Stimulated activated naive CD8-positive, alpha-beta T cell treated with anti-CD3 and anti-CD28 coated beads, Interleukin-15, Interleukin-2, amounts not matched to agents 100 ng/mL and 50 ng/mL, for 24 hours (primary cell): ENCODE measurements around the gene SLC13A1.
A peak's percentile ranks its signal among the peaks of the same experiment; 100 is the strongest.
"Not testable (repeated sequence)": the region's sequence is repeated elsewhere in the genome, so short reads cannot be mapped to it uniquely, and the experiment has no call there.

Experiments
- H3K27ac Mint-ChIP-seq: one replicate; pipeline ENCODE4 v1.8.0; 2021; ENCODE audit warnings: mild to moderate bottlenecking, mixed read lengths
- H3K27me3 Mint-ChIP-seq: one replicate; pipeline ENCODE4 v1.8.0; 2021; ENCODE audit warnings: mixed read lengths
- H3K36me3 Mint-ChIP-seq: one replicate; pipeline ENCODE4 v1.8.0; 2021; ENCODE audit warnings: low read depth, mixed read lengths
- H3K4me1 Mint-ChIP-seq: one replicate; pipeline ENCODE4 v1.8.0; 2021; ENCODE audit warnings: low read depth, mixed read lengths
- H3K4me3 Mint-ChIP-seq: one replicate; pipeline ENCODE4 v1.8.0; 2021; ENCODE audit warnings: mild to moderate bottlenecking, mixed read lengths
- H3K9me3 Mint-ChIP-seq: one replicate; pipeline ENCODE4 v1.8.0; 2021; ENCODE audit warnings: mixed read lengths

Gene SLC13A1

GRCh38 chr7:123199883-123200282, at the start of gene SLC13A1:
SLC13A1 (minus strand) TSS chr7:123199969; CDS start chr7:123199946, 23 bp downstream.
- H3K27me3 Mint-ChIP-seq: no peaks in the 10 kb centered on the region
- no peak within 1 kb of the TSS for H3K4me3 Mint-ChIP-seq

GRCh38 chr7:123244768-123245167, 45.0 kb upstream of the SLC13A1 start:
- Mint-ChIP-seq H3K4me1 (no peaks in the 10 kb centered on the region), H3K27ac (no peak overlapping the region), H3K4me3 (no peak overlapping the region), H3K36me3 (no peaks in the 10 kb centered on the region), H3K9me3 (no peaks in the 10 kb centered on the region), H3K27me3 (no peaks in the 10 kb centered on the region)

More at GRCh38 chr7:123199883-123200282, at the start of gene SLC13A1:
- peak within 1 kb of the TSS; percentile 33 for H3K27ac Mint-ChIP-seq
- no peaks in the 10 kb centered on the region for H3K36me3 Mint-ChIP-seq
- H3K9me3 Mint-ChIP-seq: no peaks in the 10 kb centered on the region
- no peaks in the 10 kb centered on the region for H3K4me1 Mint-ChIP-seq

GRCh38 chr7:123242467-123243092, 42.8 kb upstream of the SLC13A1 start:
- Mint-ChIP-seq H3K4me1 (no peaks in the 10 kb centered on the region), H3K27ac (no peak overlapping the region), H3K36me3 (no peaks in the 10 kb centered on the region), H3K27me3 (no peaks in the 10 kb centered on the region), H3K9me3 (no peaks in the 10 kb centered on the region), H3K4me3 (no peak overlapping the region)

GRCh38 chr7:123241809-123242208, 42.0 kb upstream of the SLC13A1 start:
- Mint-ChIP-seq H3K27me3 (no peaks in the 10 kb centered on the region), H3K4me3 (no peak overlapping the region), H3K27ac (no peak overlapping the region), H3K9me3 (no peaks in the 10 kb centered on the region), H3K4me1 (no peaks in the 10 kb centered on the region), H3K36me3 (no peaks in the 10 kb centered on the region)

- no peak overlapping the region for H3K4me3 Mint-ChIP-seq
- H3K4me1 Mint-ChIP-seq: no peaks in the 10 kb centered on the region
- H3K36me3 Mint-ChIP-seq: no peaks in the 10 kb centered on the region
- H3K27ac Mint-ChIP-seq: no peak overlapping the region
- H3K27me3 Mint-ChIP-seq: no peaks in the 10 kb centered on the region
- H3K9me3 Mint-ChIP-seq: no peaks in the 10 kb centered on the region
These were observed 31.5 kb upstream of the SLC13A1 start for GRCh38 chr7:123231021-123232000.

- H3K27ac Mint-ChIP-seq: no peak overlapping the region
- peaks cover under 1% of the 10 kb centered on the region for H3K9me3 Mint-ChIP-seq
- H3K36me3 Mint-ChIP-seq: no peaks in the 10 kb centered on the region
- no peak overlapping the region for H3K4me3 Mint-ChIP-seq
- no peaks in the 10 kb centered on the region for H3K27me3 Mint-ChIP-seq
- H3K4me1 Mint-ChIP-seq: no peaks in the 10 kb centered on the region
These were observed 30.8 kb upstream of the SLC13A1 start for GRCh38 chr7:123230603-123231002.

- no peaks in the 10 kb centered on the region for H3K36me3 Mint-ChIP-seq
- H3K27me3 Mint-ChIP-seq: no peaks in the 10 kb centered on the region
- H3K4me1 Mint-ChIP-seq: no peaks in the 10 kb centered on the region
- H3K9me3 Mint-ChIP-seq: peaks cover 5% of the 10 kb centered on the region
- H3K4me3 Mint-ChIP-seq: no peak overlapping the region
- no peak overlapping the region for H3K27ac Mint-ChIP-seq
These were observed 30.4 kb upstream of the SLC13A1 start for GRCh38 chr7:123230147-123230546.

GRCh38 chr7:123229426-123229825, 29.7 kb upstream of the SLC13A1 start:
- no peak overlapping the region for H3K27ac Mint-ChIP-seq
- H3K9me3 Mint-ChIP-seq: peaks cover 6% of the 10 kb centered on the region
- H3K27me3 Mint-ChIP-seq: no peaks in the 10 kb centered on the region
- no peaks in the 10 kb centered on the region for H3K4me1 Mint-ChIP-seq
- H3K4me3 Mint-ChIP-seq: no peak overlapping the region
- H3K36me3 Mint-ChIP-seq: no peaks in the 10 kb centered on the region

GRCh38 chr7:123227666-123228065, 27.9 kb upstream of the SLC13A1 start:
- not testable (repeated sequence) for H3K36me3 Mint-ChIP-seq, H3K4me1 Mint-ChIP-seq, H3K27me3 Mint-ChIP-seq, H3K4me3 Mint-ChIP-seq, H3K27ac Mint-ChIP-seq
- H3K9me3 Mint-ChIP-seq: peaks cover 16% of the 10 kb centered on the region

- H3K27ac Mint-ChIP-seq: no peak overlapping the region
- no peaks in the 10 kb centered on the region for H3K4me1 Mint-ChIP-seq
- no peaks in the 10 kb centered on the region for H3K36me3 Mint-ChIP-seq
- no peaks in the 10 kb centered on the region for H3K27me3 Mint-ChIP-seq
- no peak overlapping the region for H3K4me3 Mint-ChIP-seq
- H3K9me3 Mint-ChIP-seq: peaks cover 24% of the 10 kb centered on the region
These were observed 20.6 kb upstream of the SLC13A1 start for GRCh38 chr7:123220396-123220795.

GRCh38 chr7:123218866-123219265, 19.1 kb upstream of the SLC13A1 start:
- Mint-ChIP-seq H3K4me1 (no peaks in the 10 kb centered on the region), H3K36me3 (no peaks in the 10 kb centered on the region), H3K27ac (no peak overlapping the region), H3K27me3 (no peaks in the 10 kb centered on the region), H3K9me3 (peaks cover 26% of the 10 kb centered on the region), H3K4me3 (no peak overlapping the region)

- Mint-ChIP-seq H3K27ac (no peak overlapping the region), H3K4me1 (no peaks in the 10 kb centered on the region), H3K4me3 (no peak overlapping the region), H3K9me3 (peaks cover 16% of the 10 kb centered on the region), H3K36me3 (no peaks in the 10 kb centered on the region), H3K27me3 (no peaks in the 10 kb centered on the region)
These were observed 17.1 kb upstream of the SLC13A1 start for GRCh38 chr7:123216825-123217224.

- H3K27ac Mint-ChIP-seq: no peak overlapping the region
- H3K9me3 Mint-ChIP-seq: peaks cover 20% of the 10 kb centered on the region
- no peaks in the 10 kb centered on the region for H3K36me3 Mint-ChIP-seq
- H3K27me3 Mint-ChIP-seq: no peaks in the 10 kb centered on the region
- no peak overlapping the region for H3K4me3 Mint-ChIP-seq
- no peaks in the 10 kb centered on the region for H3K4me1 Mint-ChIP-seq
These were observed 15.6 kb upstream of the SLC13A1 start for GRCh38 chr7:123215350-123215749.

GRCh38 chr7:123211545-123211944, 11.8 kb upstream of the SLC13A1 start:
- no peaks in the 10 kb centered on the region for H3K36me3 Mint-ChIP-seq
- no peak overlapping the region for H3K27ac Mint-ChIP-seq

GRCh38 chr7:123210986-123211385, 11.2 kb upstream of the SLC13A1 start:
- Mint-ChIP-seq H3K4me3 (no peak overlapping the region), H3K4me1 (no peaks in the 10 kb centered on the region), H3K36me3 (no peaks in the 10 kb centered on the region), H3K9me3 (peaks cover 10% of the 10 kb centered on the region), H3K27ac (no peak overlapping the region), H3K27me3 (no peaks in the 10 kb centered on the region)

More at GRCh38 chr7:123211545-123211944, 11.8 kb upstream of the SLC13A1 start:
- Mint-ChIP-seq H3K4me1 (no peaks in the 10 kb centered on the region), H3K4me3 (no peak overlapping the region), H3K27me3 (no peaks in the 10 kb centered on the region), H3K9me3 (peaks cover 13% of the 10 kb centered on the region)
